IPS-18c (cell line): Measurements from ENCODE around the gene ALOX12B.
A peak's percentile ranks its signal among the peaks of the same experiment; 100 is the strongest.

Source experiments
- H3K4me3 ChIP-seq: 2 replicates; pipeline ENCODE4 v1.7.0; 2013; ENCODE audit warnings: low read depth, mild to moderate bottlenecking, low read length, moderate library complexity; ENCODE audit not compliant: insufficient read depth
- H3K9me3 ChIP-seq: one replicate; pipeline ENCODE4 v1.6.1; 2013; ENCODE audit warnings: mild to moderate bottlenecking, low read length, moderate library complexity; ENCODE audit not compliant: control insufficient read depth, insufficient read depth

Gene ALOX12B

GRCh38 chr17:8059131-8059530 lies 28.4 kb downstream of the ALOX12B start:
- Histone ChIP-seq H3K9me3 (no peaks in the 10 kb centered on the region), H3K4me3 (no peak overlapping the region)

GRCh38 chr17:8057691-8058114 lies 29.8 kb downstream of the ALOX12B start:
- H3K4me3 ChIP-seq: peak overlapping the region; percentile 15; the same call in 1 of the 2 replicates

GRCh38 chr17:8056976-8057625 lies 30.4 kb downstream of the ALOX12B start:
- no peak overlapping the region for H3K4me3 ChIP-seq
- no peaks in the 10 kb centered on the region for H3K9me3 ChIP-seq

More at GRCh38 chr17:8057691-8058114, 29.8 kb downstream of the ALOX12B start:
- no peaks in the 10 kb centered on the region for H3K9me3 ChIP-seq

- H3K9me3 ChIP-seq: no peaks in the 10 kb centered on the region
- no peak overlapping the region for H3K4me3 ChIP-seq
These were observed 31.1 kb downstream of the ALOX12B start for GRCh38 chr17:8056232-8056975.

GRCh38 chr17:8055851-8056231 lies 31.7 kb downstream of the ALOX12B start:
- Histone ChIP-seq H3K4me3 (no peak overlapping the region), H3K9me3 (no peaks in the 10 kb centered on the region)

- Histone ChIP-seq H3K4me3 (no peak overlapping the region), H3K9me3 (no peaks in the 10 kb centered on the region)
These were observed 33.9 kb downstream of the ALOX12B start for GRCh38 chr17:8053600-8053999.

GRCh38 chr17:8052256-8053252 lies 35.0 kb downstream of the ALOX12B start:
- no peak overlapping the region for H3K4me3 ChIP-seq
- no peaks in the 10 kb centered on the region for H3K9me3 ChIP-seq

- H3K4me3 ChIP-seq: no peak overlapping the region
- H3K9me3 ChIP-seq: no peaks in the 10 kb centered on the region
These were observed 35.7 kb downstream of the ALOX12B start for GRCh38 chr17:8051831-8052230.

- Histone ChIP-seq H3K9me3 (no peaks in the 10 kb centered on the region), H3K4me3 (no peak overlapping the region)
These were observed 38.8 kb downstream of the ALOX12B start for GRCh38 chr17:8048736-8049135.

GRCh38 chr17:8048236-8048635 lies 39.3 kb downstream of the ALOX12B start:
- no peaks in the 10 kb centered on the region for H3K9me3 ChIP-seq

GRCh38 chr17:8047769-8048110 lies 39.8 kb downstream of the ALOX12B start:
- Histone ChIP-seq H3K4me3 (no peak overlapping the region), H3K9me3 (no peaks in the 10 kb centered on the region)

More at GRCh38 chr17:8048236-8048635, 39.3 kb downstream of the ALOX12B start:
- H3K4me3 ChIP-seq: no peak overlapping the region

- H3K4me3 ChIP-seq: no peak overlapping the region
- H3K9me3 ChIP-seq: no peaks in the 10 kb centered on the region
These were observed 40.4 kb downstream of the ALOX12B start for GRCh38 chr17:8046929-8047768.

GRCh38 chr17:8046306-8046928 lies 41.1 kb downstream of the ALOX12B start:
- no peaks in the 10 kb centered on the region for H3K9me3 ChIP-seq
- no peak overlapping the region for H3K4me3 ChIP-seq

GRCh38 chr17:8044819-8045810 lies 42.4 kb downstream of the ALOX12B start:
- Histone ChIP-seq H3K9me3 (no peaks in the 10 kb centered on the region), H3K4me3 (no peak overlapping the region)

- Histone ChIP-seq H3K4me3 (no peak overlapping the region), H3K9me3 (no peaks in the 10 kb centered on the region)
These were observed 45.5 kb downstream of the ALOX12B start for GRCh38 chr17:8041979-8042378.
